Measurements from ENCODE around the gene FOXF1. TPM values are rescaled to one million over a fixed set of nuclear protein-coding genes. Genes with fewer than 3 reads are reported as not detected.

The FOXF1 gene
- total RNA-seq, 1 donor from 2014 or later = not detected

GRCh38 chr16:86495756-86496261 is 14.5 kb upstream of the FOXF1 start:
- Histone ChIP-seq H3K9me3 (ENCODE audit: low read depth) (no peaks in the 10 kb centered on the region), H3K9ac (no peak overlapping the region), H3K27me3 (peaks cover 100% of the 10 kb centered on the region), H3K27ac (no peak overlapping the region), H3K4me1 (peaks cover 42% of the 10 kb centered on the region), H3F3A (ENCODE audit: low read depth) (peaks cover 39% of the 10 kb centered on the region), H3K4me2 (peak overlapping the region; percentile 3), H3K36me3 (no peaks in the 10 kb centered on the region), H2AFZ (replicated peaks) (no peak overlapping the region), H3K4me3 (no peak overlapping the region), H3K79me2 (ENCODE audit: low read depth) (no peaks in the 10 kb centered on the region), H4K20me1 (ENCODE audit: low read depth) (peaks cover 96% of the 10 kb centered on the region)
- Mint-ChIP-seq H3K4me3 (peak overlapping the region; percentile 39), H3K9me3 (no peaks in the 10 kb centered on the region), H3K27me3 (ENCODE audit: insufficient read depth, low read depth) (peaks cover 92% of the 10 kb centered on the region), H3K4me1 (peaks cover 29% of the 10 kb centered on the region), H3K36me3 (no peaks in the 10 kb centered on the region), H3K27ac (no peak overlapping the region)
- TF ChIP-seq CTCF (IDR thresholded peaks at IDR 0.05) = no peak
- TF ChIP-seq EZH2phosphoT487 (IDR thresholded peaks at IDR 0.05) = no peak
- no peak for TF ChIP-seq EZH2 (IDR thresholded peaks at IDR 0.05)
- DNase-seq (ENCODE audit: low spot score) = peak; percentile 82

GRCh38 chr16:86496262-86496928 is 13.9 kb upstream of the FOXF1 start:
- Histone ChIP-seq H3K79me2 (ENCODE audit: low read depth) (no peaks in the 10 kb centered on the region), H3K27ac (no peak overlapping the region), H4K20me1 (ENCODE audit: low read depth) (peaks cover 99% of the 10 kb centered on the region), H3K36me3 (no peaks in the 10 kb centered on the region), H3K9me3 (ENCODE audit: low read depth) (no peaks in the 10 kb centered on the region), H3F3A (ENCODE audit: low read depth) (peaks cover 38% of the 10 kb centered on the region), H3K9ac (no peak overlapping the region), H3K27me3 (peaks cover 100% of the 10 kb centered on the region), H2AFZ (replicated peaks) (no peak overlapping the region), H3K4me1 (peaks cover 40% of the 10 kb centered on the region), H3K4me3 (no peak overlapping the region), H3K4me2 (peak overlapping the region; percentile 64)
- H3K4me3 Mint-ChIP-seq = no peak overlapping the region
- no peaks in the 10 kb centered on the region for H3K9me3 Mint-ChIP-seq
- H3K27ac Mint-ChIP-seq = no peak overlapping the region
- no peaks in the 10 kb centered on the region for H3K36me3 Mint-ChIP-seq
- peak; percentile 21 for DNase-seq (ENCODE audit: low spot score)
- TF ChIP-seq EZH2phosphoT487 (IDR thresholded peaks at IDR 0.05) (peak; percentile 96), EZH2 (IDR thresholded peaks at IDR 0.05) (peak; percentile 97), CTCF (IDR thresholded peaks at IDR 0.05) (no peak)
- peaks cover 27% of the 10 kb centered on the region for H3K4me1 Mint-ChIP-seq
- H3K27me3 Mint-ChIP-seq (ENCODE audit: insufficient read depth, low read depth) = peaks cover 92% of the 10 kb centered on the region

GRCh38 chr16:86496929-86497461 is 13.3 kb upstream of the FOXF1 start:
- Histone ChIP-seq H3K36me3 (no peaks in the 10 kb centered on the region), H3K27me3 (peaks cover 100% of the 10 kb centered on the region), H4K20me1 (ENCODE audit: low read depth) (peaks cover 99% of the 10 kb centered on the region), H3K9ac (no peak overlapping the region), H3K9me3 (ENCODE audit: low read depth) (no peaks in the 10 kb centered on the region), H3K4me3 (peak overlapping the region; percentile 27), H3F3A (ENCODE audit: low read depth) (peaks cover 34% of the 10 kb centered on the region), H3K27ac (no peak overlapping the region), H3K4me1 (peaks cover 37% of the 10 kb centered on the region), H3K79me2 (ENCODE audit: low read depth) (no peaks in the 10 kb centered on the region), H2AFZ (replicated peaks) (no peak overlapping the region), H3K4me2 (peak overlapping the region; percentile 64)
- H3K9me3 Mint-ChIP-seq = no peaks in the 10 kb centered on the region
- TF ChIP-seq EZH2phosphoT487 (IDR thresholded peaks at IDR 0.05) = peak; percentile 4
- no peak for TF ChIP-seq CTCF (IDR thresholded peaks at IDR 0.05)
- TF ChIP-seq EZH2 (IDR thresholded peaks at IDR 0.05) = peak; percentile 80
- H3K27ac Mint-ChIP-seq = no peak overlapping the region
- peak; percentile 58 for DNase-seq (ENCODE audit: low spot score)
- H3K4me1 Mint-ChIP-seq = peaks cover 27% of the 10 kb centered on the region
- no peak overlapping the region for H3K4me3 Mint-ChIP-seq
- H3K27me3 Mint-ChIP-seq (ENCODE audit: insufficient read depth, low read depth) = peaks cover 92% of the 10 kb centered on the region
- no peaks in the 10 kb centered on the region for H3K36me3 Mint-ChIP-seq

Measured in neural progenitor cell (in vitro differentiated cells).